ENCODE data around the gene GRK7. TPM values are rescaled to one million over a fixed set of nuclear protein-coding genes. Genes with fewer than 3 reads are reported as not detected.

GRK7 gene
- total and polyA plus RNA-seq, 9 of the 15 experiments (the other 6 are each of a cell fraction or from before 2014, with no cell fraction given), result 0.01 to 0.08 (median 0.04) TPM; not detected in 3

DNA sequence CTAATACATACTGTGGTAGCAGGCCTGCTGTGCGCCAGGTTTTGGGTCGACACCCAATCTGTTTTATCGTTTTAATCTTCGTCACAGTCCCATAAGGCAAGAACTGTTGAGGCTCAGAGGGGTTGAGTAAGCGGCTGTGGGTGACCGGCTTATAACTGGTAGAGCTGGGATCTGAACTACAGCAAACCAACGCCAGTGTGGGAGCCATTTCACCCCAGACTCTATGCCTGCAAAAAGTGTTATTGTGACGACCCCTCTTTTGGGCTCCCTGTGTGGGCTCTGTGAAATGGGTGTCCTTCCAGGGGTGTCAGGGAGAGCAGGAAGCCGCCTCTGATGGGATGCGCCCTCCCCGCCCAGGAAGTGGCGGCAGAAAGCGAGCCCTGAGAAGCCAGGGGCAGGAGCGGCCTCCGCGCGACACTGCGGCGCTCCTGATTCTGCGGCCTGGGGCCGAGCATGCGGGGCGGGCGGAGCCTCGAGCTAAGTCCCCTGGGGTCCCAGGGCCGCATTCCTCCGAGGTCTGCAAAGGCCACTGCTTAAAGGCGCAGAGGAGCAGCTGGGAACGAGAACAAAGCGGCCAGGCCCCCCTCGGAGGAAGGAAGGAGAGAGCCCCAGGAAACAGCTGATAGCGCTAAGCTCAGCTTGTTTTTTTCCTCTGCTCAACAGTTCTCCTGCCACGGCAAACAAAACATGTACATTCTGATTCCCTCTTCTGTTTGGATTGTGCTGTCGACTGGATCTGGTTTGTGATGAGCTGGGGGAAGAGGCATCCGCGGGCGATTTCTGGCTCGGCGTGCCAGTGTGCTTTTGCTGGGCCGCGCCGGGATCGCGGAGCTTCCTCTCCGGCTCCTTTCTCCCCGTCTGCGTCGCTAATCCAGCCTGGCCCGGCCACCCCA lies 33.9 kb downstream of the GRK7 start:
- H3K4me2 ChIP-seq (ENCODE audit: insufficient read depth, low read length), result no peak overlapping the region
- FAIRE-seq, result no peak

More for the DNA sequence above, 33.9 kb downstream of the GRK7 start:
- peak overlapping the region; percentile 53; the same call in 1 of the 2 replicates for H2AFZ ChIP-seq (ENCODE audit: low read depth, low read length)
- intact Hi-C loops (cut with micrococcal nuclease), result no loop called here
- H3K9me3 ChIP-seq (replicated peaks; ENCODE audit: control insufficient read depth, insufficient read depth, low read depth, low read length), result no peaks in the 10 kb centered on the region; the same call in 1 of the 2 replicates
- H4K20me1 ChIP-seq (replicated peaks; ENCODE audit: control insufficient read depth, insufficient read depth, low read length), result no peaks in the 10 kb centered on the region
- no peak for ATAC-seq
- TF ChIP-seq ZBED1 (IDR thresholded peaks at IDR 0.05), result no peak
- no peak for TF ChIP-seq ZBTB12 (CRISPR knock-in tag; IDR thresholded peaks at IDR 0.05)
- TF ChIP-seq SOX6 (IDR thresholded peaks at IDR 0.05), result no peak
- TF ChIP-seq ZBTB43 (CRISPR knock-in tag; IDR thresholded peaks at IDR 0.05), result no peak
- TF ChIP-seq, protein P1, sequence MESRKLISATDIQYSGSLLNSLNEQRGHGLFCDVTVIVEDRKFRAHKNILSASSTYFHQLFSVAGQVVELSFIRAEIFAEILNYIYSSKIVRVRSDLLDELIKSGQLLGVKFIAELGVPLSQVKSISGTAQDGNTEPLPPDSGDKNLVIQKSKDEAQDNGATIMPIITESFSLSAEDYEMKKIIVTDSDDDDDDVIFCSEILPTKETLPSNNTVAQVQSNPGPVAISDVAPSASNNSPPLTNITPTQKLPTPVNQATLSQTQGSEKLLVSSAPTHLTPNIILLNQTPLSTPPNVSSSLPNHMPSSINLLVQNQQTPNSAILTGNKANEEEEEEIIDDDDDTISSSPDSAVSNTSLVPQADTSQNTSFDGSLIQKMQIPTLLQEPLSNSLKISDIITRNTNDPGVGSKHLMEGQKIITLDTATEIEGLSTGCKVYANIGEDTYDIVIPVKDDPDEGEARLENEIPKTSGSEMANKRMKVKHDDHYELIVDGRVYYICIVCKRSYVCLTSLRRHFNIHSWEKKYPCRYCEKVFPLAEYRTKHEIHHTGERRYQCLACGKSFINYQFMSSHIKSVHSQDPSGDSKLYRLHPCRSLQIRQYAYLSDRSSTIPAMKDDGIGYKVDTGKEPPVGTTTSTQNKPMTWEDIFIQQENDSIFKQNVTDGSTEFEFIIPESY (CRISPR knock-in tag; IDR thresholded peaks at IDR 0.05), result peak; percentile 62
- no peaks in the 10 kb centered on the region for H3K79me2 ChIP-seq (ENCODE audit: control insufficient read depth, insufficient read depth, low read length)
- ChIA-PET CTCF (ENCODE audit: low intra/inter-chr PET ratio) (no interaction called here), POLR2A (no interaction called here)
- H3K36me3 ChIP-seq (ENCODE audit: control insufficient read depth, insufficient read depth, low read length), result no peaks in the 10 kb centered on the region
- H3K27me3 ChIP-seq (ENCODE audit: control insufficient read depth in 2 of 2, insufficient read depth in 2 of 2, low read length in 2 of 2), result no peaks in the 10 kb centered on the region
- BruUV-seq (replicated peaks), result no TSS peak
- H3K4me1 ChIP-seq (replicated peaks in 1 of 2; ENCODE audit: control insufficient read depth in 2 of 2, insufficient read depth in 2 of 2, low read length in 2 of 2), result peaks cover 8 to 20% of the 10 kb centered on the region in 2 experiments; a peak in 4 of 5 replicates
- no peak overlapping the region for H3K4me3 ChIP-seq
- H3K9me1 ChIP-seq (ENCODE audit: control insufficient read depth, insufficient read depth, low read length), result no peaks in the 10 kb centered on the region
- H3K27ac ChIP-seq (ENCODE audit: extremely low read depth, low read depth, low read length), result no peak overlapping the region
- 74% methylated on average over 33 of the region's 49 CpGs for WGBS (ENCODE audit: insufficient coverage, low coverage, missing lambda C conversion rate)
- no peak overlapping the region for H3K9ac ChIP-seq (ENCODE audit: insufficient read depth in 1 of 2, low read depth in 2 of 2, low read length in 2 of 2)
- DNase-seq (ENCODE audit: extremely low read depth in 1 of 4, low spot score in 3 of 4), result no peak
- in situ Hi-C loops (cut with MboI), result no loop called here

Measured in K562 (cell line).